ENCODE results near the gene TSPAN32.

Gene TSPAN32

GRCh38 chr11:2305140-2305778 lies 3.4 kb downstream of the TSPAN32 start:
- DNase-seq: peak; percentile 67

DNA sequence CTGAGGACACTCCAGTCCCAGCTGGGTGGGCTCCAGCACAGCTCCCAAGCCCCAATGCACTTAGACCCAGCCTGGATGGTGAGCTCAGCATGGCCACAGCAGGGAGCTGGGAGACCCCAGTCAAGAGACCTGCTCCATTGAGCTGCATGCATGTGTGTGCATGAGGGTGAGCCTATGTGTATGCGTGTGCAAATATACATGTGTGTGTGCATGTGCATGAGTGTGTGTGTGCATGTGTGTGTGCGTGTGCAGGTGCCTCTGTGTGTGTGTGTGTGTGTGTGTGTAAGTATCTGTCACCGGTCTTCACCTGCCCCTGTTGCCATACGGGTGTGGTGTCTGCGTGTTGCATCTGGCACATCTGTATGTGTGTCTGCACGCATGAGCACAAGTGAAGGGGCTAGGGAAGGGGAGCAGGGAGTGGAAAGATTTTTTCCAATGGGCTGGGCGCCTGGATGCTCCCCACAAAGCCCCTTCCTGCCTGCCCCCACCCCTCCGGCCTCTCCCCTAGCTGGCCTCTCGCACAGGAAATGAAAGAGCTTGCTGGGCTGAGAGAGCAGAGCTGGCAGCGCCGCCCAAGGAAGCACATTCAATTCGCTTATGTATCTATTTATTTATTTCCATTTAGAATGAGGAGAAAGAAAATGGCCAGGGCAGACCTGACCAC lies 4.1 kb downstream of the TSPAN32 start:
- DNase-seq: no peak

DNA sequence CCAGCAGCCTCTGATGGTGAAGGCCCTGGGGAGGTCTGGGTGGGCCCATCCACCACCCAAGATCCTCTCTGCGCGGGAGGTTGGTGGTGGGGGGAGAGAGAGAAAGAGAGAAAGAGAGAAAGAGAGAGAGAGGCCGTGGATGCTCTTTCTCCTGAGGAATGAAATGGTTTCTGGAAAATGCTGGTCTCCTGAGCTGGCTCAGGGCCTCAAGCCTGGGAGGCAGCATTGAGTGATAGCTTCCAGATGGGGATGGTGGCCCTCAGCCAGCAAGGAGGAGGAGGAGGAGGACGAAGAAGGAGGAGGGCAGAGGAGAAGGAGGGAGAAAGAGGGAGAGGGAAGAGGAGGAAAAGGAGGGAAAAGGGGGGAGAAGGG lies 4.6 kb downstream of the TSPAN32 start:
- DNase-seq: no peak

GRCh38 chr11:2306877-2307500 lies 5.2 kb downstream of the TSPAN32 start:
- no peak for DNase-seq

GRCh38 chr11:2307501-2308331 lies 5.9 kb downstream of the TSPAN32 start:
- DNase-seq: no peak

DNA sequence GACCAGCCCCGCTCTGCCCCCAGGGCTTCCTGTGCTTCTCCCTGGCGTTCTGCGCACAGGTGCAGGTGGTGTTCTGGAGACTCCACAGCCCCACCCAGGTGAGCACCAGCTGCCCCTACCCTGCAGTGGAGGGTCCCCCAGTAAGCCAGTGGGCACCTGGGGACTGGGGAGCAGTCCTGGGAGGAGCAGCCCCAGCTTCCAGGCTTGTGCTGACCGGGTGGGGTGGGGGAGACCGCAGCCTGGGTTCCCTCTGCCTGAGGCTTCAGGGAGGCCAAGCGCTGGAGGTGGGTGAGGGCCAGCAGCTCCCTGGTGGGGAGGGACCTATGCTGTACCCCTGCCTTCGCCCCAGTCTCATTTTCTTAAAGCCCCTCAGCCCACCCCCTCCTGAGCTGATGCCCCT lies 6.9 kb downstream of the TSPAN32 start:
- no peak for DNase-seq

GRCh38 chr11:2309251-2310072 lies 7.6 kb downstream of the TSPAN32 start:
- no peak for DNase-seq

- DNase-seq: no peak
Observed at GRCh38 chr11:2310073-2310785, 8.4 kb downstream of the TSPAN32 start.

DNA sequence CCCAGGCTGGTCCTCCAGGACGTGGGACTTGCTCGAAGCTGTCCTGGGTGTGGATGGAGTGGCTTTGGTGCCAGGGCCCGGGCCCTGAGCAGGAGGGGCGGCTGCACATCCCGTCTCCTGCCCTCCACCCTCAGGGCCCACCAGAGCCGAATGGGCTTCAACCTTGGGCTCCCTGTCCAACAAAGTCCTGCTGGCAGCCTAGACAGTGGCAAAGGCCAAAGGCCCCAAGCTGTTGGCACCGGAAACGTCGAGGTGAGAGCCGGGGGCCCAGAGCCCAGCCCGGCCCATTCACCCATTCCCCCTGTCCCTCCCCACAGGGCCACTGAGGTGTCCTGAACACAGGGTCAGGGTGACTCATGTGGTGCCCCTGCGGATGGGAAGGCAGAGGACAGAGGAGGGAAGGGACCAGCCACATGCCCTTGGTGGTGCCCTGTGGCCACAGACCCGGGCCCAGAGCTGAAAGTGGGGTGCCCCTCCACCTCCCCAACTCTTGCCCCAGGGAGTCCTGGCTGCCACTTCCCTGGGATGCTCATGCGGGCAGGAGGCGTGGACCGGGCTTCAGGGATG lies 9.1 kb downstream of the TSPAN32 start:
- no peak for DNase-seq

GRCh38 chr11:2311353-2312133 lies 9.7 kb downstream of the TSPAN32 start:
- DNase-seq: no peak

DNA sequence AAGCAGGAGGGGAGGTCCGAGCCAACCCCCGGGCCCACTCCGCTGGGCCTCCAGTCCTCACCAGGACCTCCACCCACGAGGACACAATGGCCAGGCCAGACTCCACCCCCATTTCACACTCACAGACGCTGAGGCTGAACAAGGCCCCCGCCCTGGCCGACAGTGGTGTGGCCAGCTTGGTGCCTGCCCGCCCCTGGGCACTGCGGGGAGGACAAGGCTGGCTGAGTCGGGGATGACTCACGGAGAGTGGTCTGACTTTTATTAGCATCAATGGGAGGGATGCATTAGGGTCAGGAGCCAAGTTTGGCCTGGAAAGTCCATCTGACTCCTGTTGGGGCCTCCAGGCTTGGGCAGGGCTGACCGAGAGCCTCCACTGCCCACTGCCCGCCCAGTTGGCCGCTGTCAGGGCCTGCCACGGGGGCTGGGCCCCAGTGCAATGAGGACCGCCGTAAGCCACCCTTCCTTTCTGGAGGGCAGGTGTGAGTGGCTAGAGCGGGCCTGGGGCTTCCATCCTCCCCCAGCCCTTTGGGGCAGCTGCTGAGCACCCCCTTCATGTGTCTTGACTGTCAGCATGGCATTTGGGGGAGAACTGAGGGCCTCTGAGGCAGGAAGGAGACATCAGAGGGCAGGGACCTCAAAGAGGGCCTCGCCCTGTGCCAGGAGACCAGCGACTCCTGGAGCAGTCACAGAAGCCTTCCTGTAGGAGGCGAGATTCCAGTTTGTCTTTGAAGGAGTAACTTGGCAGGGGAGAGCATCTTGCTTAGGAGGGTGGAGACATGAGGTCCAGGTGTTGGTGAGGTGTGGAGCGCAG lies 10.6 kb downstream of the TSPAN32 start:
- no peak for DNase-seq

- DNase-seq: no peak
Observed at GRCh38 chr11:2313051-2313951, 11.5 kb downstream of the TSPAN32 start.

- DNase-seq: no peak
Observed at GRCh38 chr11:2314136-2314524, 12.3 kb downstream of the TSPAN32 start.

DNA sequence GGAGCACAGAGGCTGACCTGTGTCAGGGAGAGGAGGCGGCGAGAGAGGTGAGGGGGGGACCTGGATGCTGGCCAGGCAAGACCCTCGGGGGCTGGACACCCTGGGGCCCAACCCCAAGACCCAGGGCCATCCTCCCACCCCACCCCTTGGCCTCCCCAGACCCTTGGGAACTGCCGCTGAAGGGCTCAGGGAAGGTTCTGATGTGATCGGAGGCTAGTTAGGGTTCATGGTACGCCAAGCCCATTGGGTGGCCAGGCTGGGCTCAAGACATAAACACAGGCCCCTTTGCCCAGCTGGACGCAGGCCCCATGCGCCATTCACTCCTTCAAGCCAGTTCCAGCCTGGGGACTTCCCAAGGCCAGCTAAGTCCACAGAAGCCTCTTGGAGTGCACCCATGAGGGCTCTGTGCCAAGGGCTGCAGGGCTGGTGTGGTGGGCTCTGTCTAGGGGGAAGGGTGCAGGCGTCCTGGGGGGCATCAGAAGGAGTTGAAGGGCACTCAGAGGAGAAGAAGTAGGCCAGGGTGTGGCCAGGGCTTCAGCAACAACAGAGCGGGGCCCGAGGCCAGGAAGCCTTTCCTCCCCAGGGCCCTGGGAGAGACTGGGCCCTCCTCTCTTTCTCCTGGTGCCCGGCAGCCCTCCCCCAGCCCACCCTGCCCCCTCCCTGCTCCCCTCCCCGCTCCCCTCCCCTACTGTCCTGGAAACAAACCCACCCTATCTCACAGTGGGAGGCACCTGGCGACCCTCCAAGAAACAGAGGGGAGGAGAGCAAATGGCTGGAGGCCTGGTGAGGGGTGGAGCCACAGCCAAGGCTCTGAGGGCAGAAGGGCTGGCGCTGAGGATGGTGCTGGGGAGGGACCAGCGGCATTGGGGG lies 12.9 kb downstream of the TSPAN32 start:
- DNase-seq: no peak

DNA sequence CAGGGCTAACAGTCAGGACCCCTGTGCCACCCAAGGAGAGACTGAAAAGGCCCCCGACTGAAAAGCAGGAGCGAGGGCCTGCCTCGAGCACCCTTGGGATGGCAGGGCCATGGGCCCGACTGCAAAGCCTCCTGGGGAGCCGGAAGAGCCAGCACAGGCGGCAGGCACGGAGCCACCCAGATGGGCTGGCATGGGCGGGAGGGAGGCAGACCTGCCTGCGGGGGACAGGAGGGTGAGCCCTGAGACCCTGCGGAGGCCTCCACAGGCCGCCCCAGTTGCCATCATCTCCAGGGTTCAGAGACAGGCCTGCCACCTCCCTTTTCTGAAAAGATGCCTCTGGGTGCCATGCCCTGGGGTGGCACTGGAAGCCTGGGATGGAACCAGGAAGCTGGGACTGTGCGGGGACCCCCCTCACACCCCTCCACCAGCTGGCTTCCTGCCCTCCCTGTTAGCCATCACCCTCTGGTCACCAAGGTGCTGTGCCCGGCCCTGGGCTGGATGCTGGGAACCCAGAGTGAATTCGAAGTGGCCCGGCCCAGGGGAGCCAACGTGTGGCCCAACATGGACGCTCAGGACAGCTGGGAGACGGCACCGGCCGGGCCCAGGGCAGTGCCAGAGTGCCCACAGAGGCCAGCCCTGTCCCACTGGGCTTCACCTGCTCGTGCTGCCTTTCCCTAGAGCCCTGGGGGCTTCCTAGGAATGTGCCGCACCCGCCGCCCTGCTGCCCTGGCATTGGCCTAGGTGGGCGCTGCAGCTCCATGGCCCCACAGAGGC lies 13.8 kb downstream of the TSPAN32 start:
- DNase-seq: no peak

DNA sequence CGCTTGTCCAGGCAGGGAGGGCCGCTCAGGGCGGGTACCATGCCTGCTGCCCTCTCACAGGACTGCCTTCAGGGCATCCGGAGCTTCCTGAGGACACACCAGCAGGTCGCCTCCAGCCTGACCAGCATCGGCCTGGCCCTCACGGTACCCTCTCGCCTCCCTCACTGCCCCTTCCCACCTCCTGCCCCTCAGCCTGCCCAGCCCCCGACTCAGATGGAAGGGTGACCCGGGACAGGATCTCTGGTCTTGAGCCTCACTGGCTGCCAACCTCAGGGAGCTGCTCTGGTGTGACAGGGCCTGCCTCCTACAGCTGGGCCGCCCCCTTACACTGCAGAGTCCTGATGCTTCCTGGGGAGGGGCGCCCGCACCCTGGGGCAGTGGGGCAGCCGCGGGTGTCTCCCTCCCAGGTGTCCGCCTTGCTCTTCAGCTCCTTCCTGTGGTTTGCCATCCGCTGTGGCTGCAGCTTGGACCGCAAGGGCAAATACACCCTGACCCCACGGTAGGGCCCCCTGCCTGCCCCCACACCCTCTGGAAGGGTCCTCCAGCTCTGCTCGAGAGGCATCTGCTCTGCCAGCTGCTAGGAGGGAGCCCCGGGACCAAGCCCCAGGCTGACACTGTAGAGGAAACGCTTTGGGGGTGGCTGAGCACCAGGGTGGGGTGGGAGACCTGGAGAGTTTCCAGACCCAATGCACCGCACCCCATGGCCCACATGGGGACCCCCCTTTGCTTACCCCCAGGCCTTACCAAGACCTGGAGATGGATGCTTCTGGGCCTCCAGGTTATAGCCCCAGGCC lies 14.6 kb downstream of the TSPAN32 start:
- no peak for DNase-seq
